GM12878 (cell line): ENCODE data around the gene ARHGAP26. TPM values are rescaled to one million over a fixed set of nuclear protein-coding genes. Genes with fewer than 3 reads are reported as not detected.
A peak's percentile ranks its signal among the peaks of the same experiment; 100 is the strongest.

ENCODE experiments used
- HDAC6 ChIP-seq: fragments of 200-600 bp; sonication (generic); IDR thresholded peaks from one replicate; pipeline ENCODE4 v1.8.0; 2017; ENCODE audit warnings: antibody characterized with exemption; ENCODE audit not compliant: unreplicated experiment
- MYB ChIP-seq: fragments of 150-350 bp; IDR thresholded peaks from 2 replicates; pipeline ENCODE4 v1.6.1; 2014; ENCODE audit warnings: mild to moderate bottlenecking, low read depth, low read length, borderline replicate concordance
- SMAD5 ChIP-seq: IDR thresholded peaks from 2 replicates; pipeline ENCODE4 v1.6.1; 2016; ENCODE audit warnings: antibody characterized with exemption, low read depth
- ZBED1 ChIP-seq: IDR thresholded peaks from 2 replicates; pipeline ENCODE4 v1.6.1; 2016; ENCODE audit warnings: borderline replicate concordance
- ZBTB33 ChIP-seq: fragments of 450-650 bp; IDR thresholded peaks from 2 replicates; pipeline ENCODE4 v1.6.1; 2017; ENCODE audit warnings: mild to moderate bottlenecking
- ZNF384 ChIP-seq: IDR thresholded peaks from 2 replicates; pipeline ENCODE4 v1.6.1; 2012; ENCODE audit warnings: low read depth, mild to moderate bottlenecking, low read length, improper control_type of control experiment, borderline replicate concordance
- polyA plus RNA-seq, 11 experiments: library from polyadenylated mRNA; depleted of rRNA in 4 of 11; unstranded in 6 of 11; stranded (reverse) in 5 of 11; fragments of >200 nt; fragmentation: Nextera tagmentation in 4 of 11; fragmentation: Illumina TruSeq in 1 of 11; extraction: Ambion mirVana in 4 of 11; extraction: Trizol in 1 of 11; gene quantifications; 1 replicate in 1 of 11; 2 replicates in 10 of 11; pipeline versions ENCODE4 v1.2.1 to v1.2.3, GENCODE V29; 2011 to 2016; ENCODE audit warnings: inconsistent platforms in 2 of 11, missing spikeins in 2 of 11, low read depth in 1 of 11
- total RNA-seq, 4 experiments: library from RNA; depleted of rRNA in 3 of 4; stranded (reverse); fragments of >200 nt in 3 of 4; fragmentation: Illumina TruSeq in 1 of 4; extraction: Trizol in 1 of 4; gene quantifications; 2 replicates each; pipeline versions ENCODE4 v1.2.1 to v1.2.3, GENCODE V29; 2013 to 2021
- TF ChIP-seq, protein P1 (sequence below): IDR thresholded peaks from 2 replicates; pipeline ENCODE4 v1.6.1; 2011; ENCODE audit warnings: mild to moderate bottlenecking, low read depth, low read length, moderate library complexity; ENCODE audit not compliant: insufficient replicate concordance
- TF ChIP-seq, protein P2 (sequence below): fragments of 450-650 bp; IDR thresholded peaks from 2 replicates; pipeline ENCODE4 v1.6.1; 2016; ENCODE audit warnings: mild to moderate bottlenecking
- TF ChIP-seq, protein P3 (sequence below): IDR thresholded peaks from 2 replicates; pipeline ENCODE4 v1.6.1; 2011; ENCODE audit warnings: borderline replicate concordance, low read depth, mild to moderate bottlenecking, moderate library complexity, low read length; ENCODE audit not compliant: insufficient read depth, poor library complexity, severe bottlenecking

Gene ARHGAP26
- total and polyA plus RNA-seq, 10 of the 15 experiments (the other 5 are each of a cell fraction or from before 2014, with no cell fraction given): 9.4 to 41.5 (median 19.3) TPM

DNA sequence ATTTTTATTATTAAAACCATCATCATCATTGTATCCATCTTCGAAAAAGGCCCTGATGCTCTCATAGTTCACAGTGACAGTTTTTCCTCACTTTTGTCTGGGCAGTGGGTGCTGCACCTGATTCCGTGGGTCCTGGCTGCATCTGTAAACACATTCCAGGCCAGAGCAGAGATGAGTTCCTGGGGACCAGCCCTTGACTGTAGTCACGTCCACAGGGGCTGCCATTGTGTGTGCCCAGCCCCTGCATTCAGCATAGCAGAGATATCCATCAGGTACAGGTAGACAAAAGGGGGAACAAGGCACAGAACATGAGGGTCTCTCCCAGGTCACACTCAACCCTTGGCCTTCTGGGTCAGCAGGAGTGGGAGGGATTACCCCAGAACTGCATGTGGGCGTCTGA, 444.3 kb downstream of the ARHGAP26 start (continued):
- TF ChIP-seq ZNF384 (no peak), MYB (no peak), ZBTB33 (no peak), SMAD5 (peak; percentile 92), HDAC6 (no peak), ZBED1 (peak; percentile 95)
- TF ChIP-seq, protein P1, sequence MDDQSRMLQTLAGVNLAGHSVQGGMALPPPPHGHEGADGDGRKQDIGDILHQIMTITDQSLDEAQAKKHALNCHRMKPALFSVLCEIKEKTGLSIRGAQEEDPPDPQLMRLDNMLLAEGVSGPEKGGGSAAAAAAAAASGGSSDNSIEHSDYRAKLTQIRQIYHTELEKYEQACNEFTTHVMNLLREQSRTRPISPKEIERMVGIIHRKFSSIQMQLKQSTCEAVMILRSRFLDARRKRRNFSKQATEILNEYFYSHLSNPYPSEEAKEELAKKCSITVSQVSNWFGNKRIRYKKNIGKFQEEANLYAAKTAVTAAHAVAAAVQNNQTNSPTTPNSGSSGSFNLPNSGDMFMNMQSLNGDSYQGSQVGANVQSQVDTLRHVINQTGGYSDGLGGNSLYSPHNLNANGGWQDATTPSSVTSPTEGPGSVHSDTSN: no peak
- TF ChIP-seq, protein P2, sequence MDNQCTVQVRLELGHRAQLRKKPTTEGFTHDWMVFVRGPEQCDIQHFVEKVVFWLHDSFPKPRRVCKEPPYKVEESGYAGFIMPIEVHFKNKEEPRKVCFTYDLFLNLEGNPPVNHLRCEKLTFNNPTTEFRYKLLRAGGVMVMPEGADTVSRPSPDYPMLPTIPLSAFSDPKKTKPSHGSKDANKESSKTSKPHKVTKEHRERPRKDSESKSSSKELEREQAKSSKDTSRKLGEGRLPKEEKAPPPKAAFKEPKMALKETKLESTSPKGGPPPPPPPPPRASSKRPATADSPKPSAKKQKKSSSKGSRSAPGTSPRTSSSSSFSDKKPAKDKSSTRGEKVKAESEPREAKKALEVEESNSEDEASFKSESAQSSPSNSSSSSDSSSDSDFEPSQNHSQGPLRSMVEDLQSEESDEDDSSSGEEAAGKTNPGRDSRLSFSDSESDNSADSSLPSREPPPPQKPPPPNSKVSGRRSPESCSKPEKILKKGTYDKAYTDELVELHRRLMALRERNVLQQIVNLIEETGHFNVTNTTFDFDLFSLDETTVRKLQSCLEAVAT: 0 out of 2 replicates have a peak, but pooled peaks have one; percentile 13
- TF ChIP-seq, protein P3, sequence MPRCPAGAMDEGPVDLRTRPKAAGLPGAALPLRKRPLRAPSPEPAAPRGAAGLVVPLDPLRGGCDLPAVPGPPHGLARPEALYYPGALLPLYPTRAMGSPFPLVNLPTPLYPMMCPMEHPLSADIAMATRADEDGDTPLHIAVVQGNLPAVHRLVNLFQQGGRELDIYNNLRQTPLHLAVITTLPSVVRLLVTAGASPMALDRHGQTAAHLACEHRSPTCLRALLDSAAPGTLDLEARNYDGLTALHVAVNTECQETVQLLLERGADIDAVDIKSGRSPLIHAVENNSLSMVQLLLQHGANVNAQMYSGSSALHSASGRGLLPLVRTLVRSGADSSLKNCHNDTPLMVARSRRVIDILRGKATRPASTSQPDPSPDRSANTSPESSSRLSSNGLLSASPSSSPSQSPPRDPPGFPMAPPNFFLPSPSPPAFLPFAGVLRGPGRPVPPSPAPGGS: no peak
